ENCODE measurements around the gene TMEM253. TPM values are rescaled to one million over a fixed set of nuclear protein-coding genes. Genes with fewer than 3 reads are reported as not detected.
A peak's percentile ranks its signal among the peaks of the same experiment; 100 is the strongest.

TMEM253 gene
- total RNA-seq, 1 donor from 2014 or later = not detected

DNA sequence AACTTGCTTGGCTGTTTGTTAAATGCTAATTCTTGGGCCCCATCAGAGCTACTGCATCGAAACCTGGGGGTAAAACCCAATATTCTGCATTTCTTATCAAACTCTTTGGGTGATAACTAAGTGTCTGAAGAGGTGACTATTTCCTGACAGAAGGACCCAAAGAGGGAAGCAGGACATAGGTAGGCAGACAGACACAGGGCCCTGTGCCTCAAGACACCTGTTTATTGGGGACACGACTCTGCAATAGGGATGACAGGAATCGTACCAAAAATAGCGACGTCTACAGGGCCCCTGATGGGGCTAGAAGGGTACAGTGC is 11.0 kb upstream of the TMEM253 start:
- no peak for DNase-seq (ENCODE audit: low read depth in 2 of 2)

DNA sequence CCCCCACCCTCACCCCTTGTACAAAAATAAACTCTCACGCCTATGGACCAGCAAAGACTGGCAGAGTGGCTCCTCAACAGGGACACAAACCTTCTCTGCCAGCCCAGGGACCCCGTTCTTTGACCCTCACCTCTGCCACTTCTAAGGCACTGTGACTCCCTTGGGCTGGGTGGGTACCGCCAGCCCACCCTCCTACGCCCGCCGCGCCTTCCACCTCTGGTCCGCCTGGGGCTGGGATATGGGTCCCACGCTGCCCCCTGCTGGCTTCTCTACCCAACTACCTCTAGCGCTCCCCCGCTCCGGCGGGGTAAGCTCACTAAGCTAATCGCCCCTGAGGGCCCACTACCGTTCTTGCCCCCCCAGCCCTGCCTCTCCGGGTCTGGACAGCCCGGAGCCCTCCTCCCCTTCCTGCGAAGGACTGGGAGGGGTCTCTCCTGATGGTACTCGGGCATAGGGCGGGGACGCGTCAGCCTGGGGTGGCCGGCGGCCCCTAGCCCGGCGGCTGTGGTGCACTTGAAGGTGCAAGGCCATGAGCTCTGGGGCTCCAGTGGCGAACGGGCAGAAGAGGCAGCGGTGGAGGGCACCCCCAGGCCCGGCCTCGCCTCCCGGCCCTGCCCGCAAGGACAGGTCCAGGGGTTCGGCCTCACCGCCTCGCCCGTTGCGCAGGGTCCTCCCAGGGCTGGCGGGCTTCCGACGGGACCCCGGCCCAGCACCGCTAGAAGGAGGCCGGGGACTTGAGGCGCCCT is 10.5 kb upstream of the TMEM253 start:
- DNase-seq (ENCODE audit: low read depth in 2 of 2) = no peak

DNA sequence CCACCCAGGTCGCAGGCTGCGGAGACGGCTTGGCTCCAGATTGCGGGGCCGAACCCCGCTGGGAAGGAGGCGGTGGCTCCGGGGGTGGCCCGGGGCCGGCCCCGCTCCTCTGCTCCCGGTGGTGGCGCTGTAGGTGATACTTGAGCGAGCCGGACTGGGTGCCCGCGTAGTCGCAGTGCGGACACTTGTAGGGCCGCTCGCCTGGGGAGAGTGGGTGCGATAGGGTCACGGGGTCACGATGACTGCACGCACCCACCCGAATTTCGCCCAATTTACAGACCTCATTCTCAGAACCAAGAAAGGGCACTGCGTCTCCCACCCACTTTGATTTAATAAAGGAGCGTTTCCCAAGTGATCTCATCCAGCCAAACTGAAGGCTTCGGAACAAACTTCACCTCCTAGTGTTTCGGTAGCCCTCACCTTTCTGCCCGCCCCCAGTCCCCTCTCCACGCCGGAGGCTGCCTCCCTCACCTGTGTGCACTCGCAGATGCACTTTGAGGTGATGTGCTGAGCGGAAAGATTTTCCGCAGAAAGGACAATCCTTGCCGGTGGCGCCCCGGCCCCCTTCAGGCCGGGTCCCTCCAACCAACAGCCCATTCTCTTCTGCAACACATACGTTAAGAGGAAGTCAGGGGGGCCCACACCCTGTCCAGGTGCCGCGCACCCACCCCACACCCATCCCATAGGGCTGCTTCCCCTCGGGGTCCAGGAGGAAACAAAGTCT is 9.8 kb upstream of the TMEM253 start:
- no peak for DNase-seq (ENCODE audit: low read depth in 2 of 2)

DNA sequence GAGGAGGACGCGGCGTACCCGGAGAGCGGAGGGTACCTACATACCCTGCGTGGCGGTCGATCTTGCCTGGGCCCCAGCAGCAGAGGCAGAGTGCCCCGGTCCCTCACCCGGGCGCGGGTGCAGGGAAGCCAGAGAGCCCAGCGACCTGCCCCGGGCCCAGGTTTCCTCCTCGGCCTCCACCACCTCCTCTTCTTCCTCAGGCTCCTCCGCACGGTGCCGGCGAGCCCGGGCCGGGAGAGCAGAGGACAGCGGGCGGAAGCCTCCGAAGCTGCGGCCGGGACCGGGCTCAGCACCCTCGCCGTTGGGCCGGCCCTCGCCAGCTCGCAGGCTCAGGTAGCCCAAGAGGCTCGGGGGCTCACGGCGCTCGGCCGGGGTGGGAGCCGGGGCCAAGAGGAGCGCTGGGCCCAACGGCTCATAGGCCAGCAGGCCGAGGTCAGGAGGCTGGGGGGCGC is 9.0 kb upstream of the TMEM253 start:
- no peak for DNase-seq (ENCODE audit: low read depth in 2 of 2)

DNA sequence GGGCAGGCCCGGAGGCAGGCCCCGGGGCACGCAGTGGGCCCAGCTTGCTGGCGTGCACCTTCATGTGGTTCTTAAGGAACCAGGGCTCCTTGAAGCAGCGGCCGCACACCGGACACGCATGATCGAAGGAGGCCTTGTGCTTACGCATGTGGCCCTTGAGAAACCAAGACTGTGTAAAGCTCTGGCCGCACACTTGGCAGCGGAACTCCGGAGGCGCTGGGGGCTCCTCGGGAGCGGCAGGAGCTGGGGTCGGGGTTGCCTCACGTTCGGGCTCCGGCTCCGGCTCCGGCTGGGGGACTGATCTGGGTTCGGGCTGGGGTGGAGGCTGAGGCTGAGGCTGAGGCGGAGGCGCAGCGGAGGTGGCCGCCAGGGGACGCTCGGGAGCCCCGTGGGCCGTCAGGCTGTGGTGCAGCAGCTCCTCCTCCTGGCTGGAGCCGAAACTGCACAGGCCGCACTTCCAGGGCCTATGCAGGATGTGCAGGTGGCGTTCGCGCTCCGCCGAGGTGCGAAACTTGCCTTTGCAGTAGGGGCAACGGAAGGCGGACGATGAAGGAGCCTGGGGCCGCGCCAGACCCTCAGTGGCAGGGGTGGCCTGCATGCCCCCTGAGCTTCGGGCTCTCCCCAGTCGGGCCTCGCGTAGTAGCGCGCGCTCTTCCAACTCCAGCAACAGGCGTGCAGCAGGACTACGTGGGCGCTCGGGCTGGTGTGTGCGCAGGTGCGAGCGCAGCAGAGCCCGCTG is 8.4 kb upstream of the TMEM253 start:
- peak; percentile 40 to 73 for DNase-seq (ENCODE audit: low read depth in 2 of 2)

- no peak for DNase-seq (ENCODE audit: low read depth in 2 of 2)
Measured at GRCh38 chr14:21093018-21093417, 7.8 kb upstream of the TMEM253 start.

GRCh38 chr14:21093769-21094681 is 6.8 kb upstream of the TMEM253 start:
- no peak for DNase-seq (ENCODE audit: low read depth in 2 of 2)

- DNase-seq (ENCODE audit: low read depth in 2 of 2) = peak; percentile 54 to 71
Measured at GRCh38 chr14:21095430-21096205, 5.2 kb upstream of the TMEM253 start.

DNA sequence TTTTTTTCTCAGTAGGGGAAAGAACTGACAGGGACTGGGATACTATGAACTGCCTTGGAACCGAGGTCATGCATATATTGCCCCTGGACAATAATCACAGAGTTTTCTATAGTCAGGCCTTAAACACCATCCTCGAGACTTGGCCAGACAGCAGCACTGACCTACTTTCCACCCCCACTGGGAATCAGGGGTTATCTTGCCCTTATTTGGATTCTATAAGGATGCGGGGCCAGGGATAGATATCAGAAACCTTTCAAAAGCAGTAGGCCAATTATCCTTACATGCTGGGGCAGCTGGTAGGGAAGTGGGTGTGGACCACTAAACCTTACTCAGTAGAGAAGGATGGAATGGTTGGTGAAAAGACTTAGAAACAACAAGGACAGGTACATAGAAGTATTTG is 4.4 kb upstream of the TMEM253 start:
- DNase-seq (ENCODE audit: low read depth in 2 of 2) = no peak

GRCh38 chr14:21096978-21097635 is 3.8 kb upstream of the TMEM253 start:
- DNase-seq (ENCODE audit: low read depth in 2 of 2) = no peak

- DNase-seq (ENCODE audit: low read depth in 2 of 2) = no peak
Measured at GRCh38 chr14:21097636-21098075, 3.2 kb upstream of the TMEM253 start.

GRCh38 chr14:21098076-21098891 is 2.6 kb upstream of the TMEM253 start, which contains the start of gene ZNF219:
Gene ZNF219 (minus strand): TSS chr14:21098655. CDS start chr14:21093591, 5,064 bp downstream.
- DNase-seq (ENCODE audit: low read depth in 2 of 2) = peak in 1 of 2 donors; percentile 49

GRCh38 chr14:21098892-21099595 is 1.8 kb upstream of the TMEM253 start:
- no peak for DNase-seq (ENCODE audit: low read depth in 2 of 2)

- DNase-seq (ENCODE audit: low read depth in 2 of 2) = no peak
Measured at GRCh38 chr14:21099596-21099985, 1.3 kb upstream of the TMEM253 start.

- no peak for DNase-seq (ENCODE audit: low read depth in 2 of 2)
Measured at GRCh38 chr14:21101802-21102413, 1.0 kb downstream of the TMEM253 start.

- DNase-seq (ENCODE audit: low read depth in 2 of 2) = no peak
Measured at GRCh38 chr14:21102521-21103410, 1.9 kb downstream of the TMEM253 start.

DNA sequence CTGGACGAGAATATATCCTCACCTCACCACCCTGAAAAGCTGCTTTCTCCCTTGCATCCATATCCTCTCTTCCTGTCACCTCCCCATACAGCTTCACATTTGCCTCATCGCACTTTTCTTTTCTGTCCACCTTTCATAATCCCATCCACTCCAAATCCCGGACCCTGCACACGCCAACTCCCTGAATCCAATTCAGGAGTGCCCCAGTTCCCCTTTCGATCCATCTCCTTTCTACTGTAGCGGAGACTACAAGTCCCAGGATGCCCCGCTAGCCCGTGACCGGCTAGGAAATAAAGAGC is 2.5 kb downstream of the TMEM253 start:
- no peak for DNase-seq (ENCODE audit: low read depth in 2 of 2)

All from dermis microvascular lymphatic vessel endothelial cell (primary cell).